ENCODE measurements around the gene PKIB.

DNA sequence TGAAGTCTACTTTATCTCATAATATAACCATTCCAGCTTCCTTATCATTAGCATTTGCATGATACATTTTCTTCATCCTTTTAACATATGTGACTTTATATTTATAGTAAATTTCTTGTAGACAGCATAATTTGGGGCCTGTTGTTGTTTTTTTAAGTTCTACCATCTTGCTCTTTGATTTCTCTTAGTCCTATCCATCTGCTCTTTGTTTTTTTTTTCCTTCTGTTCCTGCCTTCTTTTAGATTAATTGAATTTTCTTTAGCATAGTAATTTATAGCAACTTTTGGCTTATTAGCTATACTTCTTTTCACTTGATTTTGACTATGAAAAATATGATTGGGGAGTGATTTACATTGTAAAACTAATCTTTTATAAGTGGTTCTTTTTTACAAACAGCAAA, 150.1 kb downstream of the PKIB start:
- TF ChIP-seq, protein P1, sequence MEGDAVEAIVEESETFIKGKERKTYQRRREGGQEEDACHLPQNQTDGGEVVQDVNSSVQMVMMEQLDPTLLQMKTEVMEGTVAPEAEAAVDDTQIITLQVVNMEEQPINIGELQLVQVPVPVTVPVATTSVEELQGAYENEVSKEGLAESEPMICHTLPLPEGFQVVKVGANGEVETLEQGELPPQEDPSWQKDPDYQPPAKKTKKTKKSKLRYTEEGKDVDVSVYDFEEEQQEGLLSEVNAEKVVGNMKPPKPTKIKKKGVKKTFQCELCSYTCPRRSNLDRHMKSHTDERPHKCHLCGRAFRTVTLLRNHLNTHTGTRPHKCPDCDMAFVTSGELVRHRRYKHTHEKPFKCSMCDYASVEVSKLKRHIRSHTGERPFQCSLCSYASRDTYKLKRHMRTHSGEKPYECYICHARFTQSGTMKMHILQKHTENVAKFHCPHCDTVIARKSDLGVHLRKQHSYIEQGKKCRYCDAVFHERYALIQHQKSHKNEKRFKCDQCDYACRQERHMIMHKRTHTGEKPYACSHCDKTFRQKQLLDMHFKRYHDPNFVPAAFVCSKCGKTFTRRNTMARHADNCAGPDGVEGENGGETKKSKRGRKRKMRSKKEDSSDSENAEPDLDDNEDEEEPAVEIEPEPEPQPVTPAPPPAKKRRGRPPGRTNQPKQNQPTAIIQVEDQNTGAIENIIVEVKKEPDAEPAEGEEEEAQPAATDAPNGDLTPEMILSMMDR (conservative IDR thresholded peaks at IDR 0.05; ENCODE audit: low read depth, low read length) = no peak
- TF ChIP-seq CEBPB (IDR thresholded peaks at IDR 0.05; ENCODE audit: low read depth, low read length) = no peak
- TF ChIP-seq SMC3 (IDR thresholded peaks at IDR 0.05; ENCODE audit: low read depth, low read length) = no peak
- no peak for TF ChIP-seq MXI1 (IDR thresholded peaks at IDR 0.05; ENCODE audit: borderline replicate concordance, low read depth, low read length)
- TF ChIP-seq RAD21 (IDR thresholded peaks at IDR 0.05; ENCODE audit: low read length) = no peak
- no peak for TF ChIP-seq POLR2A (IDR thresholded peaks at IDR 0.05; ENCODE audit: low read depth, low read length)
- no peak for TF ChIP-seq NFE2L2 (IDR thresholded peaks at IDR 0.05; ENCODE audit: low read depth, low read length)
- no peak for TF ChIP-seq RFX5 (IDR thresholded peaks at IDR 0.05; ENCODE audit: low read depth, low read length)
- TF ChIP-seq FOS (IDR thresholded peaks at IDR 0.05; ENCODE audit: low read depth, low read length) = no peak
- TF ChIP-seq, protein P2, sequence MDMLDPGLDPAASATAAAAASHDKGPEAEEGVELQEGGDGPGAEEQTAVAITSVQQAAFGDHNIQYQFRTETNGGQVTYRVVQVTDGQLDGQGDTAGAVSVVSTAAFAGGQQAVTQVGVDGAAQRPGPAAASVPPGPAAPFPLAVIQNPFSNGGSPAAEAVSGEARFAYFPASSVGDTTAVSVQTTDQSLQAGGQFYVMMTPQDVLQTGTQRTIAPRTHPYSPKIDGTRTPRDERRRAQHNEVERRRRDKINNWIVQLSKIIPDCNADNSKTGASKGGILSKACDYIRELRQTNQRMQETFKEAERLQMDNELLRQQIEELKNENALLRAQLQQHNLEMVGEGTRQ (IDR thresholded peaks at IDR 0.05; ENCODE audit: low read depth, low read length) = no peak
- TF ChIP-seq, protein P3, sequence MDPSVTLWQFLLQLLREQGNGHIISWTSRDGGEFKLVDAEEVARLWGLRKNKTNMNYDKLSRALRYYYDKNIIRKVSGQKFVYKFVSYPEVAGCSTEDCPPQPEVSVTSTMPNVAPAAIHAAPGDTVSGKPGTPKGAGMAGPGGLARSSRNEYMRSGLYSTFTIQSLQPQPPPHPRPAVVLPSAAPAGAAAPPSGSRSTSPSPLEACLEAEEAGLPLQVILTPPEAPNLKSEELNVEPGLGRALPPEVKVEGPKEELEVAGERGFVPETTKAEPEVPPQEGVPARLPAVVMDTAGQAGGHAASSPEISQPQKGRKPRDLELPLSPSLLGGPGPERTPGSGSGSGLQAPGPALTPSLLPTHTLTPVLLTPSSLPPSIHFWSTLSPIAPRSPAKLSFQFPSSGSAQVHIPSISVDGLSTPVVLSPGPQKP (IDR thresholded peaks at IDR 0.05; ENCODE audit: borderline replicate concordance, low read depth, low read length) = no peak
- TF ChIP-seq MAFK (IDR thresholded peaks at IDR 0.05; ENCODE audit: low read depth, low read length) = no peak
- TF ChIP-seq BHLHE40 (IDR thresholded peaks at IDR 0.05; ENCODE audit: low read depth, low read length) = no peak
- TF ChIP-seq RCOR1 (IDR thresholded peaks at IDR 0.05; ENCODE audit: insufficient replicate concordance, low read length) = no peak

Data from IMR-90 (cell line).